HepG2 (cell line): ENCODE measurements around the gene TSPAN17. TPM values are rescaled to one million over a fixed set of nuclear protein-coding genes. Genes with fewer than 3 reads are reported as not detected.

Experiments used
- BHLHE40 ChIP-seq: IDR thresholded peaks from 2 replicates; pipeline ENCODE4 v1.6.1; 2011; ENCODE audit warnings: low read length, improper control_type of control experiment
- CBFB ChIP-seq: sonication (generic); formaldehyde crosslinking; IDR thresholded peaks from 2 replicates; pipeline ENCODE4 v1.4.0; 2020; ENCODE audit warnings: missing genetic modification reagents
- CBX5 ChIP-seq: sonication (generic); formaldehyde crosslinking; IDR thresholded peaks from 2 replicates; pipeline ENCODE4 v1.4.0; 2020; ENCODE audit warnings: missing genetic modification reagents, borderline replicate concordance
- CENPT ChIP-seq: sonication (generic); formaldehyde crosslinking; IDR thresholded peaks from 2 replicates; pipeline ENCODE4 v1.8.0; 2022; ENCODE audit warnings: low read depth, mild to moderate bottlenecking, moderate library complexity, missing genetic modification reagents
- GTF2F1 ChIP-seq: fragments of 150-350 bp; IDR thresholded peaks from 2 replicates; pipeline ENCODE4 v1.6.1; 2014; ENCODE audit warnings: low read length
- HOXA3 ChIP-seq: sonication (generic); formaldehyde crosslinking; IDR thresholded peaks from 2 replicates; pipeline ENCODE4 v1.5.0; 2020; ENCODE audit warnings: missing genetic modification reagents
- HOXA5 ChIP-seq: sonication (generic); formaldehyde crosslinking; IDR thresholded peaks from 2 replicates; pipeline ENCODE4 v1.4.0; 2020; ENCODE audit warnings: missing genetic modification reagents
- JUND ChIP-seq: sonication (generic); formaldehyde crosslinking; IDR thresholded peaks from 2 replicates; pipeline ENCODE4 v1.8.0; 2022; ENCODE audit warnings: mild to moderate bottlenecking, missing genetic modification reagents
- NCOA2 ChIP-seq: sonication (generic); formaldehyde crosslinking; IDR thresholded peaks from 2 replicates; pipeline ENCODE4 v1.8.0; 2022; ENCODE audit warnings: inconsistent platforms
- SAFB2 ChIP-seq: sonication (generic); formaldehyde crosslinking; IDR thresholded peaks from 2 replicates; pipeline ENCODE4 v1.5.1; 2020; ENCODE audit warnings: missing genetic modification reagents, low read depth, mild to moderate bottlenecking, borderline replicate concordance
- SRF ChIP-seq: IDR thresholded peaks from 2 replicates; pipeline ENCODE4 v1.6.1; 2011; ENCODE audit warnings: mild to moderate bottlenecking, low read depth, low read length, moderate library complexity
- STAT5B ChIP-seq: sonication (generic); formaldehyde crosslinking; IDR thresholded peaks from 2 replicates; pipeline ENCODE4 v1.4.0; 2020; ENCODE audit warnings: missing genetic modification reagents
- THAP11 ChIP-seq: IDR thresholded peaks from 2 replicates; pipeline ENCODE4 v1.6.1; 2016; ENCODE audit warnings: missing biosample characterization, missing genetic modification reagents
- WIZ ChIP-seq: sonication (generic); formaldehyde crosslinking; IDR thresholded peaks from 2 replicates; pipeline ENCODE4 v1.5.1; 2020; ENCODE audit warnings: mild to moderate bottlenecking, missing genetic modification reagents
- ZNF263 ChIP-seq: sonication (generic); formaldehyde crosslinking; IDR thresholded peaks from 2 replicates; pipeline ENCODE4 v1.4.0; 2020; ENCODE audit warnings: missing genetic modification reagents
- ZNF329 ChIP-seq: sonication (generic); formaldehyde crosslinking; IDR thresholded peaks from 2 replicates; pipeline ENCODE4 v1.9.0; 2021; ENCODE audit warnings: low read depth, mild to moderate bottlenecking, missing genetic modification reagents
- ZNF333 ChIP-seq: sonication (generic); formaldehyde crosslinking; IDR thresholded peaks from 2 replicates; pipeline ENCODE4 v1.4.0; 2020; ENCODE audit warnings: mild to moderate bottlenecking, missing genetic modification reagents, borderline replicate concordance
- ZNF354B ChIP-seq: sonication (generic); formaldehyde crosslinking; IDR thresholded peaks from 2 replicates; pipeline ENCODE4 v1.8.0; 2022; ENCODE audit warnings: mild to moderate bottlenecking, missing genetic modification reagents
- ZNF441 ChIP-seq: sonication (generic); formaldehyde crosslinking; IDR thresholded peaks from 2 replicates; pipeline ENCODE4 v1.7.0; 2021; ENCODE audit warnings: missing genetic modification reagents, borderline replicate concordance
- ZNF839 ChIP-seq: sonication (generic); formaldehyde crosslinking; IDR thresholded peaks from 2 replicates; pipeline ENCODE4 v1.4.0; 2020; ENCODE audit warnings: missing genetic modification reagents, mild to moderate bottlenecking, borderline replicate concordance
- polyA plus RNA-seq, 8 experiments: library from polyadenylated mRNA; depleted of rRNA in 3 of 8; stranded (reverse) in 7 of 8; unstranded in 1 of 8; fragments of >200 nt; fragmentation: Illumina TruSeq in 4 of 8; extraction: Trizol in 4 of 8; gene quantifications; 2 replicates each; pipeline versions ENCODE4 v1.2.1 to v1.2.3, GENCODE V29; 2011 to 2016; ENCODE audit warnings: low read depth in 4 of 8, missing spikeins in 1 of 8, mixed read lengths in 1 of 8; ENCODE audit not compliant: insufficient read depth in 1 of 8
- total RNA-seq, 5 experiments: library from RNA; depleted of rRNA; stranded (reverse); fragments of >200 nt; fragmentation: Illumina TruSeq; extraction: Trizol; gene quantifications; 2 replicates each; pipeline ENCODE4 v1.2.3, GENCODE V29; 2016; ENCODE audit warnings: low read depth in 1 of 5
- TF ChIP-seq, protein P1 (sequence below): sonication (generic); formaldehyde crosslinking; IDR thresholded peaks from 2 replicates; pipeline ENCODE4 v1.4.0; 2020; ENCODE audit warnings: missing genetic modification reagents
- TF ChIP-seq, protein P2 (sequence below): sonication (generic); formaldehyde crosslinking; IDR thresholded peaks from 2 replicates; pipeline ENCODE4 v1.4.0; 2020; ENCODE audit warnings: missing genetic modification reagents
- TF ChIP-seq, protein P3 (sequence below): sonication (generic); formaldehyde crosslinking; IDR thresholded peaks from 2 replicates; pipeline ENCODE4 v1.5.0; 2020; ENCODE audit warnings: mild to moderate bottlenecking, missing genetic modification reagents, moderate library complexity
- TF ChIP-seq, protein P4 (sequence below): sonication (generic); formaldehyde crosslinking; IDR thresholded peaks from 2 replicates; pipeline ENCODE4 v1.8.1; 2023; ENCODE audit warnings: mild to moderate bottlenecking, moderate library complexity, missing genetic modification reagents

The TSPAN17 gene
- total and polyA plus RNA-seq, 2 of the 13 experiments (the other 11 are each of a cell fraction or from before 2014, with no cell fraction given) = 11.5 to 15.0 TPM

DNA sequence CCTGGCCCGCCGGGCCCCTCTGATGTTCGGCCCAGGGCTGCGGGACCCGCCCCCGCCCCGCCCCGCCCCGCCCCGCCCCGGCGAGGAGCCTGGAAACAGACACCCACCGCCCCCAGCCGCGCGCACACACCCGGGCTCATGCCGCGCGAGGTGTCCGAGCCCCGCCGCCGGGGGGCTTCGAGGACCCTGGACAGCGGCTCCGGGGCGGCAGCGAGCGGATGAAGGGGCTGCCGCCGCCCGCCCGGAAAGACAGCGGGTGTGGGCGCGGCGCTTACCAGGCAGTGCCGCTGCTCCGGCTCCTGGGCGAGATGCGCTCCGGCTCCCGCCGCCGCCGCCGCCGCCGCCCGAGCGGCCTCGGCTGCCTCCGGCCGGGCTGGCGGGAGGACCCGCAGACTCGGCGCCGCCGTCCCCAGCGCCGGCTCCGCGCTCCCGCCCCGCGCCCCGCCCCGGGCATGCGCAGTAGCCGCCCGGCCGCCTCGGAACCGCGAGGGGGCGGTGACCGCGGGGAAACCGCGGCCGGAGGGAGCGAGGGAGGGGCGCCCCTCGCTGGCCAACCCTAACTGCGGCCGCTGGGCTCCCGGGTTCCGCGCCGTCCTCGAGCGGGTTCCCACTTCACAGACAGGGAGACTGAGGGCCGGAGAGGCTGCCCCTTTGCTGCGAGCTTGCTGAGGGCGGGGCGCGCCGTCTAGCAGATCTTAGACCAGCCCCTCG, 37.4 kb upstream of the TSPAN17 start, which contains the start of gene GPRIN1 (continued):
- TF ChIP-seq HOXA5 (CRISPR knock-in tag) (peak; percentile 17; the same call in 1 of the 2 replicates), CENPT (0 out of 2 replicates have a peak, but pooled peaks have one; percentile 29), SRF (no peak), CBFB (CRISPR knock-in tag) (0 out of 2 replicates have a peak, but pooled peaks have one; percentile 22), ZNF329 (CRISPR knock-in tag) (peak; percentile 38; the same call in 1 of the 2 replicates), ZNF839 (no peak), CBX5 (CRISPR knock-in tag) (0 out of 2 replicates have a peak, but pooled peaks have one; percentile 30), WIZ (CRISPR knock-in tag) (no peak), ZNF333 (CRISPR knock-in tag) (no peak), GTF2F1 (no peak), THAP11 (CRISPR knock-in tag) (no peak), ZNF441 (CRISPR knock-in tag) (peak; percentile 28; the same call in 1 of the 2 replicates), ZNF354B (CRISPR knock-in tag) (no peak), NCOA2 (CRISPR knock-in tag) (no peak), STAT5B (CRISPR knock-in tag) (no peak), HOXA3 (CRISPR knock-in tag) (peak; percentile 41; the same call in 1 of the 2 replicates), BHLHE40 (no peak), JUND (CRISPR knock-in tag) (no peak), SAFB2 (CRISPR knock-in tag) (no peak), ZNF263 (CRISPR knock-in tag) (no peak)
- TF ChIP-seq, protein P1, sequence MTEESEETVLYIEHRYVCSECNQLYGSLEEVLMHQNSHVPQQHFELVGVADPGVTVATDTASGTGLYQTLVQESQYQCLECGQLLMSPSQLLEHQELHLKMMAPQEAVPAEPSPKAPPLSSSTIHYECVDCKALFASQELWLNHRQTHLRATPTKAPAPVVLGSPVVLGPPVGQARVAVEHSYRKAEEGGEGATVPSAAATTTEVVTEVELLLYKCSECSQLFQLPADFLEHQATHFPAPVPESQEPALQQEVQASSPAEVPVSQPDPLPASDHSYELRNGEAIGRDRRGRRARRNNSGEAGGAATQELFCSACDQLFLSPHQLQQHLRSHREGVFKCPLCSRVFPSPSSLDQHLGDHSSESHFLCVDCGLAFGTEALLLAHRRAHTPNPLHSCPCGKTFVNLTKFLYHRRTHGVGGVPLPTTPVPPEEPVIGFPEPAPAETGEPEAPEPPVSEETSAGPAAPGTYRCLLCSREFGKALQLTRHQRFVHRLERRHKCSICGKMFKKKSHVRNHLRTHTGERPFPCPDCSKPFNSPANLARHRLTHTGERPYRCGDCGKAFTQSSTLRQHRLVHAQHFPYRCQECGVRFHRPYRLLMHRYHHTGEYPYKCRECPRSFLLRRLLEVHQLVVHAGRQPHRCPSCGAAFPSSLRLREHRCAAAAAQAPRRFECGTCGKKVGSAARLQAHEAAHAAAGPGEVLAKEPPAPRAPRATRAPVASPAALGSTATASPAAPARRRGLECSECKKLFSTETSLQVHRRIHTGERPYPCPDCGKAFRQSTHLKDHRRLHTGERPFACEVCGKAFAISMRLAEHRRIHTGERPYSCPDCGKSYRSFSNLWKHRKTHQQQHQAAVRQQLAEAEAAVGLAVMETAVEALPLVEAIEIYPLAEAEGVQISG (CRISPR knock-in tag) = no peak
- TF ChIP-seq, protein P2, sequence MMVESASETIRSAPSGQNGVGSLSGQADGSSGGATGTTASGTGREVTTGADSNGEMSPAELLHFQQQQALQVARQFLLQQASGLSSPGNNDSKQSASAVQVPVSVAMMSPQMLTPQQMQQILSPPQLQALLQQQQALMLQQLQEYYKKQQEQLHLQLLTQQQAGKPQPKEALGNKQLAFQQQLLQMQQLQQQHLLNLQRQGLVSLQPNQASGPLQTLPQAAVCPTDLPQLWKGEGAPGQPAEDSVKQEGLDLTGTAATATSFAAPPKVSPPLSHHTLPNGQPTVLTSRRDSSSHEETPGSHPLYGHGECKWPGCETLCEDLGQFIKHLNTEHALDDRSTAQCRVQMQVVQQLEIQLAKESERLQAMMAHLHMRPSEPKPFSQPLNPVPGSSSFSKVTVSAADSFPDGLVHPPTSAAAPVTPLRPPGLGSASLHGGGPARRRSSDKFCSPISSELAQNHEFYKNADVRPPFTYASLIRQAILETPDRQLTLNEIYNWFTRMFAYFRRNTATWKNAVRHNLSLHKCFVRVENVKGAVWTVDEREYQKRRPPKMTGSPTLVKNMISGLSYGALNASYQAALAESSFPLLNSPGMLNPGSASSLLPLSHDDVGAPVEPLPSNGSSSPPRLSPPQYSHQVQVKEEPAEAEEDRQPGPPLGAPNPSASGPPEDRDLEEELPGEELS (CRISPR knock-in tag) = no peak
- TF ChIP-seq, protein P3, sequence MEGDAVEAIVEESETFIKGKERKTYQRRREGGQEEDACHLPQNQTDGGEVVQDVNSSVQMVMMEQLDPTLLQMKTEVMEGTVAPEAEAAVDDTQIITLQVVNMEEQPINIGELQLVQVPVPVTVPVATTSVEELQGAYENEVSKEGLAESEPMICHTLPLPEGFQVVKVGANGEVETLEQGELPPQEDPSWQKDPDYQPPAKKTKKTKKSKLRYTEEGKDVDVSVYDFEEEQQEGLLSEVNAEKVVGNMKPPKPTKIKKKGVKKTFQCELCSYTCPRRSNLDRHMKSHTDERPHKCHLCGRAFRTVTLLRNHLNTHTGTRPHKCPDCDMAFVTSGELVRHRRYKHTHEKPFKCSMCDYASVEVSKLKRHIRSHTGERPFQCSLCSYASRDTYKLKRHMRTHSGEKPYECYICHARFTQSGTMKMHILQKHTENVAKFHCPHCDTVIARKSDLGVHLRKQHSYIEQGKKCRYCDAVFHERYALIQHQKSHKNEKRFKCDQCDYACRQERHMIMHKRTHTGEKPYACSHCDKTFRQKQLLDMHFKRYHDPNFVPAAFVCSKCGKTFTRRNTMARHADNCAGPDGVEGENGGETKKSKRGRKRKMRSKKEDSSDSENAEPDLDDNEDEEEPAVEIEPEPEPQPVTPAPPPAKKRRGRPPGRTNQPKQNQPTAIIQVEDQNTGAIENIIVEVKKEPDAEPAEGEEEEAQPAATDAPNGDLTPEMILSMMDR (CRISPR knock-in tag) = peak; percentile 62
- TF ChIP-seq, protein P4, sequence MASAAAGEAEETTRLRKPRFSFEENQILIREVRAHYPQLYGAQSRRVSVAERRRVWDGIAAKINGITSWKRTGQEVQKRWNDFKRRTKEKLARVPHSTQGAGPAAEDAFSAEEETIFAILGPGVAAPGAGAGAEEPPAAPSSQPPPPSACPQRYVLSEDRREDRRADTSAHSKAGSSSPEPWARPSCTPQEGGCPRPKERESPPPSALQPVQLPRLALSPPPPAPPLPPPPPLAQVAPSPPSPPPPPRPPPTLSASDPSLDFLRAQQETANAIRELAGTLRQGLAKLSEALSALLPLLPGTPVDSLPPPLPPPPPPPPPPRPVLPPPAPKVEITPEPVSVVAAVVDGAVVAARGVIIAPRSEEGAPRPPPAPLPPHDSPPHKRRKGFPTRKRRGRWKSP (CRISPR knock-in tag) = no peak; the same call in 1 of the 2 replicates
